MM.1S (cell line): ENCODE data around the gene ADAMTS4.

Experiments
- DNase-seq: peaks from one replicate; pipeline ENCODE4 v3.0.0-alpha.2; 2015
- H2AFZ ChIP-seq: fragments of 300-600 bp; sonication (generic); 2 replicates; pipeline ENCODE4 v1.6.0; 2016; ENCODE audit warnings: antibody characterized with exemption, low read length
- H3F3A ChIP-seq: fragments of 300-600 bp; sonication (generic); 2 replicates; pipeline ENCODE4 v1.6.1; 2016; ENCODE audit warnings: mild to moderate bottlenecking, antibody characterized with exemption, low read length, moderate library complexity, mixed read lengths; ENCODE audit not compliant: insufficient read depth
- H3K27ac ChIP-seq: fragments of 300-600 bp; sonication (generic); 2 replicates; pipeline ENCODE4 v1.5.1; 2016; ENCODE audit warnings: mild to moderate bottlenecking, low read length
- H3K27me3 ChIP-seq: fragments of 300-600 bp; sonication (generic); replicated peaks from 2 replicates; pipeline ENCODE4 v1.6.0; 2016; ENCODE audit warnings: low read length; ENCODE audit not compliant: insufficient read depth
- H3K36me3 ChIP-seq: fragments of 300-600 bp; sonication (generic); replicated peaks from 2 replicates; pipeline ENCODE4 v1.6.1; 2016; ENCODE audit warnings: mild to moderate bottlenecking, low read length, mixed read lengths; ENCODE audit not compliant: insufficient read depth
- H3K4me1 ChIP-seq: fragments of 300-600 bp; sonication (generic); 2 replicates; pipeline ENCODE4 v1.6.1; 2016; ENCODE audit warnings: low read length, mixed read lengths
- H3K4me2 ChIP-seq: fragments of 300-600 bp; sonication (generic); 2 replicates; pipeline ENCODE4 v1.6.0; 2016; ENCODE audit warnings: low read depth, low read length
- H3K4me3 ChIP-seq: fragments of 300-600 bp; sonication (generic); 2 replicates; pipeline ENCODE4 v1.5.1; 2016; ENCODE audit warnings: low read length, mixed read lengths
- H3K79me2 ChIP-seq: fragments of 300-600 bp; sonication (generic); 2 replicates; pipeline ENCODE4 v1.6.1; 2016; ENCODE audit warnings: mixed run types, low read length, mixed read lengths
- H3K9ac ChIP-seq: fragments of 300-600 bp; sonication (generic); 2 replicates; pipeline ENCODE4 v1.6.1; 2016; ENCODE audit warnings: low read length, mixed read lengths
- H3K9me2 ChIP-seq: fragments of 300-600 bp; sonication (generic); replicated peaks from 2 replicates; pipeline ENCODE4 v1.6.1; 2016; ENCODE audit warnings: mild to moderate bottlenecking, low read length, mixed read lengths; ENCODE audit not compliant: insufficient read depth
- H3K9me3 ChIP-seq: fragments of 300-600 bp; sonication (generic); replicated peaks from 2 replicates; pipeline ENCODE4 v1.6.1; 2016; ENCODE audit warnings: mild to moderate bottlenecking, low read length, mixed read lengths; ENCODE audit not compliant: insufficient read depth
- H4K20me1 ChIP-seq: fragments of 300-600 bp; sonication (generic); 2 replicates; pipeline ENCODE4 v1.6.1; 2016; ENCODE audit warnings: mild to moderate bottlenecking, low read length, moderate library complexity, mixed read lengths; ENCODE audit not compliant: insufficient read depth
- EZH2 ChIP-seq: fragments of 300-600 bp; sonication (generic); optimal IDR thresholded peaks from 2 replicates; pipeline ENCODE3; 2017; ENCODE audit warnings: low read depth, mild to moderate bottlenecking, antibody characterized with exemption, low read length, mixed read lengths
- EZH2phosphoT487 ChIP-seq: fragments of 300-600 bp; sonication (generic); IDR thresholded peaks from 2 replicates; pipeline ENCODE4 v1.6.1; 2018; ENCODE audit warnings: antibody characterized with exemption, low read length
- TF ChIP-seq, protein P1 (sequence below): fragments of 300-600 bp; sonication (generic); IDR thresholded peaks from 2 replicates; pipeline ENCODE4 v1.5.1; 2016; ENCODE audit warnings: antibody characterized with exemption, low read length, mixed read lengths

Gene ADAMTS4

DNA sequence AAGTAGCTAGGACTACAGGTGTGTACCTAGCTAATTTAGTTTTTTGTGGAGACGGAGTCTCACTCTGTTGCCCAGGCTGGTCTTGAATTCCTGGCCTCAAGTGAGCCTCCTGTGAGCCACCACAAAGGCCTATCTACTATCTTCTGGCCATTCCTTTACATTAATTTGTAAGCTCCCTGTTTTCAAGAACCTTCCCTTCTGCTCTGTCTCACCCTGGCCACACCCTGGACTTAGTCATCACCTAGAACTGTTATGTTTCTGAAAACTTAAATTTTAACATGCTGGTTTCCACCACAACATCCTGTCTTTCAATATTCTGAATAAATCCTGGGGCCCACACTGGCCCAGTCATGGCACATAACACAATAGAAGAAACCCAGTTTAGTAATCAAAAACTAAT lies 16.6 kb downstream of the ADAMTS4 start:
- peak overlapping the region; percentile 51 for H2AFZ ChIP-seq
- H3K4me1 ChIP-seq = peaks cover 67% of the 10 kb centered on the region
- peak overlapping the region; percentile 89; the same call in 1 of the 2 replicates for H3K27ac ChIP-seq

DNA sequence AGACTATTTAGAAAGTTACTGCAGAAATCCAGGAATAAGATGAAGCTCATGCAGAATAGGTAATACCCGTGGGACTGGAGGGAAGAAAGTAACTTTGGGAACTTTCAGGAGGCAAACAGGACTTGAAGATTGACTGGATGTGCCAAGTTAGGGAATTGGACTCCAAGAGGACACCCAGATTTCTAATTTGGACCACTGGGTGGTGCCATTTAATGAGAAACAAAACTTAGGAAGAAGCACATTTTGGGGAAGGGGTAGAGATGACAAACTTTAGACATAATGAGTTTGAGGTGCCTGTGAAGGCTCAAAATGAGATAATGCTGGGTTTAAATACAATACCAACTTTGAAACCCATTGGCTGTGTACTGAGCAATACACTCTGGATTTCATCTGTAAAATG lies 18.2 kb downstream of the ADAMTS4 start:
- Histone ChIP-seq H3K9ac (no peak overlapping the region), H3F3A (peaks cover 49% of the 10 kb centered on the region), H3K4me2 (no peak overlapping the region), H2AFZ (no peak overlapping the region), H3K27ac (no peak overlapping the region), H4K20me1 (no peaks in the 10 kb centered on the region), H3K4me1 (peaks cover 52% of the 10 kb centered on the region), H3K9me3 (no peaks in the 10 kb centered on the region), H3K79me2 (peaks cover 18% of the 10 kb centered on the region), H3K27me3 (no peaks in the 10 kb centered on the region), H3K9me2 (no peaks in the 10 kb centered on the region), H3K36me3 (no peaks in the 10 kb centered on the region), H3K4me3 (no peak overlapping the region)
- TF ChIP-seq, protein P1, sequence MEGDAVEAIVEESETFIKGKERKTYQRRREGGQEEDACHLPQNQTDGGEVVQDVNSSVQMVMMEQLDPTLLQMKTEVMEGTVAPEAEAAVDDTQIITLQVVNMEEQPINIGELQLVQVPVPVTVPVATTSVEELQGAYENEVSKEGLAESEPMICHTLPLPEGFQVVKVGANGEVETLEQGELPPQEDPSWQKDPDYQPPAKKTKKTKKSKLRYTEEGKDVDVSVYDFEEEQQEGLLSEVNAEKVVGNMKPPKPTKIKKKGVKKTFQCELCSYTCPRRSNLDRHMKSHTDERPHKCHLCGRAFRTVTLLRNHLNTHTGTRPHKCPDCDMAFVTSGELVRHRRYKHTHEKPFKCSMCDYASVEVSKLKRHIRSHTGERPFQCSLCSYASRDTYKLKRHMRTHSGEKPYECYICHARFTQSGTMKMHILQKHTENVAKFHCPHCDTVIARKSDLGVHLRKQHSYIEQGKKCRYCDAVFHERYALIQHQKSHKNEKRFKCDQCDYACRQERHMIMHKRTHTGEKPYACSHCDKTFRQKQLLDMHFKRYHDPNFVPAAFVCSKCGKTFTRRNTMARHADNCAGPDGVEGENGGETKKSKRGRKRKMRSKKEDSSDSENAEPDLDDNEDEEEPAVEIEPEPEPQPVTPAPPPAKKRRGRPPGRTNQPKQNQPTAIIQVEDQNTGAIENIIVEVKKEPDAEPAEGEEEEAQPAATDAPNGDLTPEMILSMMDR = peak; percentile 66
- no peak for TF ChIP-seq EZH2phosphoT487
- TF ChIP-seq EZH2 = no peak
- DNase-seq = peak; percentile 36

More for the DNA sequence above, 16.6 kb downstream of the ADAMTS4 start:
- Histone ChIP-seq H3K79me2 (peaks cover 2% of the 10 kb centered on the region), H3K36me3 (no peaks in the 10 kb centered on the region), H3K9me2 (no peaks in the 10 kb centered on the region), H4K20me1 (no peaks in the 10 kb centered on the region), H3K9ac (peak overlapping the region; percentile 1; the same call in 1 of the 2 replicates), H3K4me2 (peak overlapping the region; percentile 44), H3F3A (peaks cover 50% of the 10 kb centered on the region), H3K9me3 (no peaks in the 10 kb centered on the region), H3K4me3 (no peak overlapping the region), H3K27me3 (no peaks in the 10 kb centered on the region)
- TF ChIP-seq EZH2phosphoT487 = no peak
- TF ChIP-seq, protein P1 = no peak
- DNase-seq = peak; percentile 89

DNA sequence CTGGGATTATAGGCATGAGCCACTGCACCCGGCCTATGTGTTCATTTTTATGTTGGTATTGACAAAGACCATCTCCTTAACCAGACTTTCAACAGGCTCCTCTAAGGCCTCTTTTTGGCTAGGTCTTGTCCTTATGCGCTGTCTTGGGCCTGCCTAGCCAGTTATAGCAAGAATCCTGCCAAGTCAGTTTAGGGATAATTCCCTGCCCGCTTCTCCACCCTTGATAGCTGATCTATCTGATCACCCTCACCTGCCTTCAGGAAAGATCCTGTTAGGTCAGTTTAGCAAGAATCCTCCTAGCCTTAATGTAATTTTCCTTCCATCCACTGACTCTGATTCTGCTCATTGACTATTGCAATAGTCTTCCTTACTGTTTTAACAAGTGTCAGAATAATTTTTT lies 19.2 kb downstream of the ADAMTS4 start:
- TF ChIP-seq EZH2 = no peak
- TF ChIP-seq, protein P1 = no peak
- no peak for TF ChIP-seq EZH2phosphoT487
- H3K4me3 ChIP-seq = no peak overlapping the region
- no peak overlapping the region for H3K27ac ChIP-seq
- peaks cover 27% of the 10 kb centered on the region for H3K79me2 ChIP-seq
- no peaks in the 10 kb centered on the region for H3K9me2 ChIP-seq
- no peak overlapping the region for H3K4me2 ChIP-seq
- H3F3A ChIP-seq = peaks cover 48% of the 10 kb centered on the region
- peaks cover 59% of the 10 kb centered on the region for H3K4me1 ChIP-seq
- no peak overlapping the region for H2AFZ ChIP-seq
- DNase-seq = no peak
- H3K36me3 ChIP-seq = peaks cover 6% of the 10 kb centered on the region; the same call in 1 of the 2 replicates
- H3K9ac ChIP-seq = no peak overlapping the region
- no peaks in the 10 kb centered on the region for H3K9me3 ChIP-seq
- H3K27me3 ChIP-seq = no peaks in the 10 kb centered on the region
- H4K20me1 ChIP-seq = no peaks in the 10 kb centered on the region
